GM18526 (cell line): ENCODE results near the gene ADAMTS6.

Experiments
- POLR2A ChIP-seq: IDR thresholded peaks from 3 replicates; pipeline ENCODE4 v1.6.1; 2011; ENCODE audit not compliant: insufficient read length; ENCODE audit errors: extremely low read depth

Gene ADAMTS6

DNA sequence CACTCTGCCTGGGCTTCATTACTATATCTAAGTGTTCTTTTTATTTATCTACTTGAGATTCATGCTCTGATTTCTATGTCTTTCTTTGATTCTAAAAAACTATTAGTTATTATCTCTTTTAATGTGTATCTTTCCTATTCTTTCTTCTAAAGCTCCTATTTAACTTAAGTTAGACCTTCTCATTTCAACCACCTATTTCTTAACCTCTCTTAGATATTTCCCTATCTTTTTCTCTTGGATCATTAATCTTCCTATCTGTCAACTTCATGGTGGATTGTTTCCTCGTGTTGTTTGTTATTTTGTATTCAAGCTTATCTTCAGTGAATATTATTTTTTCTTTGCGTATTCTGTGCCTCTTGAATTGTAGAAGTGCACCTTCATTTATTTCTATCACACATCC is 202.1 kb downstream of the ADAMTS6 start:
- TF ChIP-seq POLR2A = no peak

DNA sequence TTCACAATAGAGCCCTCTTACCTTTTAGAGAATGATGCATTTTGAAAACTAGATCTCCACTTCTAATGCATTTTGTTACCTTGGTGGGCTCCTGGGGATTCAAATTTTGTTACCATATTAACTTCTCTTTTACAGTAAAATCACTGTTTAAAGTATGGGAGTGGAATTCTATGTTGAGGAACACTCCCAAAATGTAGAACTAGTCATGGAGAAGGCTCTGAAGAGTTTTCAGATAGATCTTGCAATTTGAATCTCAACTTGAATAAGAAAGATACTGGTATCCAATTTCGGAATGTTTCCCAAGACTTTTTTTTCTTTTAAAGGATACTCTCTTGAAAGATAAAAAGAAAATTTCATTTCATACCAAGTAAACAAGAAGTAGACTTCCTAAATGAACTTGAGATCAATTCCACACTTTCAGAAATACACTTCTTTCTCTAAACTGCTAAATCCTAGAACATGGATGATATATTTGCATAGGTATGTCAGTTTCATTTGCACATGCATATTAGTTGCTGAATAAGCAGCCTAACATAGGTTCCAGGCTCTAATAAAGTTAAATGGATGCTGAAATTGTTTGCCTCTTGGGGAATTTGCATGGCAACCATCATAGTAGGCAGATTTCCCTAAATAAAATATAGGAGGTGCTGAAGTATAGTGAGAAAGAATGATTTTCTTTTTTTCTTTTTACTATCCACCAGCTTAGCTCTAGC is 205.4 kb downstream of the ADAMTS6 start:
- TF ChIP-seq POLR2A = no peak

DNA sequence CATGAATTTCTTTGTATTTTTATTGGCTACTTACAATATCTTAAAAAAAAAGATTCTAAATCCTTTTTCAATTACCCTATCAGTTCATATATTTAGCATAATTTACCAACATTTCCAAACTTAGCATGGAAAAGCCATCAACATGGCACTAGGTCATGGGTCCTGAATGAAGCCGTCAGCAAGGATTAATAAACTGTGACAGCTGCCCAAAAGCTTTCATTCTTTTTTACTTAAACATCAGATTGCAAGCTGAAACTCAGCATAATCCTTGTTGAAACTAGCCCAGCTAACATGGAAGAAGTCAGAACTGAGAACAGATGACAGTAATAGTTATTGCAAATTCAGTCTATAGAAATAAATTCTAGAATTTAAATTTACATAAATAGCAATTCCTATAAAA is 209.8 kb downstream of the ADAMTS6 start:
- no peak for TF ChIP-seq POLR2A

DNA sequence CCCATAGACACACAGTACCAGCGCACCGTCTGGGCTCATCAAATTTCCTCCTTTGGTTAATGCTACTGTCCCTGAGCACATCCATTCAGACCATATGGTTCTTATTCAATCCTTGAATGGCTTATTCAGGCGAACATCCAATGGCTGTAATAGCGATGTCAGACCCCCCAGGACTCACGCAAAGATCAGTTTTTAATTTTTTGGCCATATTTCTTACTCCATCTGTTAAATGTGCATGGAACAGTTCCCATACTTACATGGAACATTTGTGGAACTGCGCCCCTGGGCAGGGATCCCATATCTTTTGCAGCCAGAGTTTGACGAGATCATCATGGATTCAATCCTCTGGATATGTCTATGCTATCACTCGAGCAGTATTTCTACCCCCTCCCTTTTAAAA is 213.2 kb downstream of the ADAMTS6 start:
- TF ChIP-seq POLR2A = no peak

DNA sequence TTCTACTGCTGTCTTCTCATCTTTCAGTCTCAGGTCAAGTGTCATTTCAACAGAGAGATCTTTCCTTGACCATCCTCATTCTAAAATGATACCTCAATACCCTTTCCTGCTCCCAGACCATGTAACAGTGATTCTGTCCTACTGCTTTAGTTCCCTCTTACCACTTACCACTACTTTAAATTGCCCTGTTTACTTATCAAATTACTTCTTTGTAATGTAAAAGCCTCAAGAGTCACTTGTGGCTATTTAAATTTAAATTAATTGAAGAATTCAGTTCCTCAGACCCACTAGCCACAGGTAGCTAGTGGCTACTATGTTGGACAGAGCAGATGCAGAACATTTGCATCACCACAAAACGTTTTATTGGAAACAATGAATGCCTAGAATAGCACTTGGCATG is 217.3 kb downstream of the ADAMTS6 start:
- TF ChIP-seq POLR2A = no peak

DNA sequence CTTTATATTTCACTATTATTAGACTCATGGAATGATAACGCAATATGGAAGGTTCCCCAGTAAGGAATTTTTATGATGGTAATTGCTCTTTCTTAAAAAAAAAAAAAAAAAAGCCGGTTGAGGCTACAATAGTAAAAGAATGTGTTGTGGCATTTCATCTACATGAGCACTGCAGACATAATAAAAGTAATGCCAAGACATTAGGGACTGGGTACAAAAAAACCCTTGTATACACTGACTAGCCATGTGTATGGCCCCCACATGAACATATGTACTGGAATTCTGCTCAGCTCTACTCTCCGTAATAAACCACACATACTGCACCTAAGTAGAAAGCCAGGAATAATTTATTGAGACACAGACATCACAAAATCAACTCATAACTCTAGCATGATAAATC is 218.4 kb downstream of the ADAMTS6 start:
- TF ChIP-seq POLR2A = no peak

DNA sequence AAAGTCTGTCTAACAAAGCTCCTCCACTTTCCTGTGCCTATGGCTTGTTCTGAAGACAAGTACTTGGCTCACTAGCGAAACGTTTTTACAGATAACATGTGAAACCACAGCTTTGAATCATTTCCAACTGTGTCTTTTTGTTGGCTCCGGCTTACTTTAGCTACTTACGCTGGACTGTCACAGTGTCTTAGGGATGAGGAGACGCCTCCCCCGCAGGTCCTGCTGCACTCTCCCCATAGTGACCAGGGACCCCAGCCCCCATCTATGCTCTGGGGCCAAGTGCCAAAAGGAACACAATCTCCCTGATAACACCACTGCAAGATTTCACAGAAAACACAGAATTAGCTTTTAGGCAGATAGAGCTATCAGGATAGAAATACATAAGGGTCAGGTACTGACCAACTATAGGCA is 219.1 kb downstream of the ADAMTS6 start:
- no peak for TF ChIP-seq POLR2A

DNA sequence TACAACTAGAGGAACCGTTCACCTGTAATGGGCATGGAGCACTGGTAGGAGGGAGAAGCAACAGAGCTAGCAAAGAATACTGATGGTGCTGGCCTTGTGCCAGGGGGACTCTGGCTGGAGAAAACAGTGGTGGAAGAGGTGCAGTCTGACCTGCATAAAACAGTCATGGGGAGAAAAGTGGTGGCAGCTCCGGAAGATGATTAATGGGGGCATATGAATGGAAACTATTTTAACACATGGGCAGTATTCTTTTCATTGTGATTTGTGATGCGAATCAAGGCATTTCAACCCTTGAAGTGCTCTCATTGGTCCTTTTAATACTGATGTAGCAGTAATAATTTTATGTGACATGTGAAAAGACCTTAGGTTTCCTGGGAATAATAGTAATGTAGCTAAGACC is 219.6 kb downstream of the ADAMTS6 start:
- TF ChIP-seq POLR2A = no peak

DNA sequence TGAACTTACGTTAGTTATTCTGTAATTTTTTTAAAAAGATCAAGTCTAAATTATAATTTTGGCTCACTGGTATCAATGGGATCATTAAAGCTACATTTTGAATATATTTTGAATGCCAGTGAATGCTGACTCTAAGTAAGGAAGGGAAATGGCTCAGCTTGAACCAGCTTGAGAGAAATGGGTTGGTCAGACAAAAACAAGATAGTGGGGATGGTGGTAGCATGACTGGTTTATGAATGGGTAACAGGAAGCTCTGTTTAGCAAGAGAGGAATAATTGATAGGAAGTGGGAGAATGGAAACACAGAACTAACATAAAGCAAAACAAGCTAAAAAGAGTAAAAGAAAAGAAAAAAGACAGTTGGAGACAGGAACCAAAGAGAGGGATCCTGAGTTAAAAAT is 220.2 kb downstream of the ADAMTS6 start:
- no peak for TF ChIP-seq POLR2A

DNA sequence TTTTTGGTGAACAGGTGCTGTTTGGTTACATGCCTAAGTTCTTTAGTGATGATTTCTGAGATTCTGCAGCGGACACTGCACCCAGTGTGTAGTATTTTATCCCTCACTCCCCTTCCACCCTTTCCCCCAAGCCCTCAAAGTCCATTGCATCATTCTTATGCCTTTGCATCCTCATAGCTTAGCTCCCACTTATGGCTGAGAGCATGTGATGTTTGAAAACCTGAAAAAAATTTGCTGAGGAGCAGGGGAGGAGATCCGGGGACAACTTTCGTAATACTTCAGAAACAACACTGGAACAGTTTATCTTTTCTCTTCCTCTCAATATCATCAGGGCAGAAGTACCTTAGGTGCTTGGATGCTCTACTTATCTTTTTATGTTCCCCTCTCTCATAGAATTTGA is 226.4 kb downstream of the ADAMTS6 start:
- TF ChIP-seq POLR2A = no peak

- no peak for TF ChIP-seq POLR2A
Measured at GRCh38 chr5:65252977-65253376, 228.7 kb downstream of the ADAMTS6 start.

GRCh38 chr5:65248896-65249295 is 232.8 kb downstream of the ADAMTS6 start:
- TF ChIP-seq POLR2A = no peak

DNA sequence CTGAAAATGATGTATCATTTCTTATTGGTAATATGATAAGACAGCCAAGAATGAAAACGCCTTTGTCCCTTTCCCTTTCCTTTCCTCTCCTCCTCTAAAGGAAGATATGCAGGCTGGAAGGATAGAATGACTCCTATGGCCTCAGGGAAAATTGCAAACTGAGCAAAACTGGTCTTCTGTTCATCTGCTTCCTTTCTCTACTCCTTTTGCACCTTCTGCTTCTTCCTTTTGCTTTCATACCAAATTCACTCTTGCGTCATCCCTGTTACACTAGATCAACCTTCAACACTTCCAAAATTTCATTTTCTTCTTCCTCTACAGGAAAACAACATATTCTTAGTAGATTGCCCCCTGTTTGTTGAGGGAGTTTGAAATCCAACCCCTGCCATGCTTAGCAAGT is 234.1 kb downstream of the ADAMTS6 start:
- TF ChIP-seq POLR2A = no peak

DNA sequence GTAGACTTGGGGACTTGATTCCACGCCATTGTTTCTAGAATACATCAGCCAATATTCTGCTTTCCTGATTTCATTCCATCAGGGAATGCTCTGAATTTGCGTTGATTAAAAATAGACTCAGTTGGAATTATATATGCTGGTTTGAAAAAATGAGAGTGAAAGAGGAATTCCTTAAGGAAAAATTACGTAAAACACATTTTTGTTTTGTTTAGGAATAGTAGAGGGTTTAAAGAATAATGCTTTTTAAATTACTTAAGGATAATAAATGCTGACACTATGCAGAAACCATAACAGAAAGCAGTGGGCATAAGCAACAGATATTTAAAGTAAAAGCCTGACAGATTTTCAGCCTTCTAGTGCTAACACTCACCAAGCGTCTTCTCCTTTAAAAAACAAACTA is 235.0 kb downstream of the ADAMTS6 start:
- no peak for TF ChIP-seq POLR2A

DNA sequence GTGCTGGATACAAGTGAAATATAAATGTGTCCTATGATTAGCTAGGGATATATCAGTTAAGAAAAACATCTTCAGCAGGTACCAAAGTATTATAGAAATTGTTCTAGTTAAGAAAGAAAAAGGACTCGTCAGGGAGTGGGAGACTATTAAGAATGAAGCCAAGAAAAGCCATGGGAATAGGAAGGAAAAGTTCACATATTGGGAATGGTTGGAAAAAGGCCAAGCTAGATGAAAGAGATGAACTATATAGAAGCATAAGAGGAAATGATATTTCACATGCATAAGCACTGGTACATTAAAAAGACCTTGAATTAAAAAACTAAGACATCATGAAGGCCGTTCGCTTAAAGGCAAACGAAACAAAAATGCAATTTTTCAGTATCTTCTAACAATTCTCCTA is 237.7 kb downstream of the ADAMTS6 start:
- no peak for TF ChIP-seq POLR2A

- TF ChIP-seq POLR2A = no peak
Measured at GRCh38 chr5:65243161-65243560, 238.6 kb downstream of the ADAMTS6 start.

DNA sequence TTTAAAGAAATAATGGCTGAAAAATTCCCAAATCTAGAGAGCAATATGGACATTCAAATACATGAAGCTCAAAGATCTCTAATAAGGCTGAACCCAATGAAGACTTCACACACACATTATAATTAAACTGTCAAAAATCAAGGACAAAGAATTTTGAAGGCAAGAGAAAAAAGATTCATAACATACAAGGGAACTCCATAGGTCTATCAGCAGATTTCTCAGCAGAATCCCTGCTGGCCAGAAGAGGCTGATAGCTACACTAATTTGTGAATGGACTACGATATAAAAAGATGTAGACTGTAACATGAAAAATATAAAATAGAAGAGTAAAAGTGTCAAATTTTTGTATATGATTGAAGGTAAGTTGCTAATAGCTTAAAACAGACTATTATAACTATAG is 251.9 kb downstream of the ADAMTS6 start:
- TF ChIP-seq POLR2A = no peak
